Activated T-cell treated with anti-CD3 and anti-CD28 coated beads, Interleukin-2, amount 50 U/mL, for 1 hour (primary cell): ENCODE data around the gene TRNP1.

ENCODE experiments used
- DNase-seq: peaks from one replicate; pipeline ENCODE4 v3.0.0-alpha.2; 2020

The TRNP1 gene

DNA sequence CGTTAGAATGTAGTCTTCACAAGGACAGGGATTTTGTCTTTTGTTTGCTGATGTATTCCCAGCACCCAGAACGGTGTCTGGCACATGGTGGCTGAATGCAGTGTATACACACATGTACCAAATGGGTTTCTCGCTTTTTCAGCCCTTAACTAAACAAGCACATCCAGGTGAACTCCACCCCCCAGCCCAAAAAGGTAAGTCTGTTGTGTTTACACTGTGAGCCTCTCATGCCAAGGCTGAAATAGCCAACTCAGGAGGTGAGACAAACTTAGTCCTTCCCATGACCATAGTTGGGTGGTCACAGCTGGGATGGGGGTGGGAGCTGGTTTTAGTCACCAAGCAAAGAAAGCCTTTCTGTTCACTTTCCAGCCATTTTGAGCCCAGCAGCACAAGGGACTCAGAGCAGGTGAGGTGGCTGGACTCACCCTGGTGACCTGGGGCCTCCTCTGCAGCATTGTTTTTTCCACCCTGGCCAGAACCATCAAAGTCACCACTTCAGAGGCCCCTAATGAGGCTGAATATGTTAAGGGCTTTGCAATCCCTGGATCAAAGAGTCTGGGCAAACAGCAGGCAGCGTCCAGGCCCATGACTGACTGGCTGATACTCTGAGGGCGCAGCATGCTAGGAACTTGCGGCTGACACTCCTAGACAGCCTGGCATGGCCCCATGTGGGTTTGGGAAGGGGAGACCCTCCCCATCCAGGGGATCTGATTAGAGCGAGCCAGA, 10.4 kb downstream of the TRNP1 start:
- no peak for DNase-seq

DNA sequence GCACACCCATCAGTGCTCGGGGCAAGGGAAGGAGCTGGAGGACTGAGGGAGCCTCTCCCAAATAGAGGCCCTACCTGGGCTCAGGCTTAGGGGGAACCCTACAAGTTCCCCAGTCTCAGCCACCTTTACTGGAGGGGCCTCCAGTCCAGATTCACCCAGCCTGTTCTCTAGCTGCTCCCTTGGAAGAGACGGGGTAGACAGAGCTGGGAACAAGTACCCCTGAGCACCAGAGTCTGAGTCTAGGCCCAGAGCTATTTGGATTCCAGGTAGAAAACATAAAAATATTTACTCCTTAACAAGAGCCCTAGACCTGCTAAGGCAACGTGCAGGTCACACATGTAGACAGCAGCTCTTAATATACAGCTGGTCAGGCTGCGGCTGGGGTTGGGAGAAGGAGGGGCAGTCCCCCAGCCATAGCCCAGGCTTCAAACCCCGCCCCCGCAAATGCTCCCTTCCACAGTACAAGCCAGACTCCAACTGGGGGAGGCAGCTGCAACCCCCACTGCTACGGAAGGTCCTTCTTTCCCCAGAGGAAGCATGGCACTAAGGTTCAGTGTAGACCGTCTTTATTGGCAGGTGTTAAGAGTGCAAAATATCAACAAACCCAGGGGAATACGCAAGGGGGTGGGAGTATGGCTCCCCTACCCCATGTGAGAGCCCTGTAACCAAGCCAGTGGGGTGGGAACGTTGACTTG, 11.1 kb downstream of the TRNP1 start:
- no peak for DNase-seq

- DNase-seq, result no peak
These were observed 11.7 kb downstream of the TRNP1 start for GRCh38 chr1:27005166-27005530.

DNA sequence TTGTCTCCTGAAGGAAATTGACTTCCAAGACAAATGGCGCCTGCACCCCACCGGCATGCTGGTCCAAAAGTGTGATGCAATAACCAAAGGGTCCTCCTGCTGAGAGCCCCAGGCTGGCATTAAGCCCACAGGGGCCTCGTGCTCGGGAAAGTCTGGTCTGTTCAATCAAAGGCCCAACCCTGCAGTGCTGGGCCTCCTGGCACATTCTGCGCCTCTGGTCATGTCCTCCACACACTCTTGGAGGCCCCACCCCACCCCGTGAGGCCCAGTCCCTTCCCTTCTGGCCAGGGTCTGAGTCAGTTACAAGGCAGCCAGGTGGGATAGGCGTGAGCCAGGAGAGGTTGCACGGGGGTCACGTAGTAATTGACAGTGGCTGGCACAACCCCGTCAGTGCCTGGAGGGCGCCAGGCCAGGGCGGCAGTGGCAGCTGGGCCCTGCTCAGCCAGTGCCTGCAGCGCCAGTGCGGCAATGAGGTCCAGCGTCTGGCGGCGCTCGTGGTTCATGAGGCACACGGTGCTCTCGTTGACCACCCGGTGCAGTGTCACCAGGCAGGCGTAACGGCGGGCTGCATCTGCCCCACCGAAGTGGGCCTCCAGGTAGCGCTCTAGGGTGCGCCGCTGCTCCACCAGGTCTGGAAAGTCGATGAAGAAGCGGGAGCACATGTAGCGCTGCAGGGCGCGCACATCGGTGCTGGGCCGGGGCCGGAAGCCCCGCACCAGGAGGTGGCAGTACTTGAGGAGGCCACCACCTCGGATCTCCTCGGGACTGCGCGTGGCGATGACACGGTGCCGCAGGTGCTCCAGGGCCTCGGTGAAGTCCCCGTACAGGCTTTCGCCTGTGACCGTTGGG, 12.4 kb downstream of the TRNP1 start:
- no peak for DNase-seq

- DNase-seq, result no peak
These were observed 13.2 kb downstream of the TRNP1 start for GRCh38 chr1:27006683-27007082.

DNA sequence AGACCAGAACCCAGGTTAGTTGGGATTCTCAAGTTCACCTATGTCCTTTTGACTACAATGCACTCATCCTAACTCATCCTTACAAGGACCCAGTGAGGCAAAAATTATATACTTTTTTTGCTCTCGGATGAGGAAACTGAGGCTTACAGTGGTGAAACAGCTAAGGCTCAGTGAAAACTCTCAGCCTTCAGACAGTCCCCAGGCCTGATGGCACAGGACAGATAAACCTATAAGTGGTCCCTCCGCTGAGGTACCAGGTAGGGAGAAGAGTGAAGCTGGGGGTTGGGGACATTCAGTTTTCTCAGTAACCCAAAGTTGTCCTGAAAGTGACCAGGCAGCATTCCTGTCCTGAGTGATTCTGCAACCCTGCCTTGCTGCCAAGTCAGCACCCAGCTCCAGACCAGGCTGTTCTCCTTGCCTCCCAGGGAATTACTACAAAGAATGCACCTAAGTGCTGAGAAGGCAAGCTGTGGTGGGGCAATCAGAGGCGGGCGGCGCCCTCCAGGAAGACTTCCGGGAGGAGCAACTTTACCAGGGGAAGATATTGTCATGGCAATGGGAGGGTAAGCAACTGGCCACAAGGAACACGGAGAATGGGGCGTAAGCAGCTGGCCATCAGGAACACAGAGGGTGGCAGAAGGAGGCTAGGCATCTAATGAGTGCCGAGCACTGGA, 14.6 kb downstream of the TRNP1 start:
- no peak for DNase-seq

DNA sequence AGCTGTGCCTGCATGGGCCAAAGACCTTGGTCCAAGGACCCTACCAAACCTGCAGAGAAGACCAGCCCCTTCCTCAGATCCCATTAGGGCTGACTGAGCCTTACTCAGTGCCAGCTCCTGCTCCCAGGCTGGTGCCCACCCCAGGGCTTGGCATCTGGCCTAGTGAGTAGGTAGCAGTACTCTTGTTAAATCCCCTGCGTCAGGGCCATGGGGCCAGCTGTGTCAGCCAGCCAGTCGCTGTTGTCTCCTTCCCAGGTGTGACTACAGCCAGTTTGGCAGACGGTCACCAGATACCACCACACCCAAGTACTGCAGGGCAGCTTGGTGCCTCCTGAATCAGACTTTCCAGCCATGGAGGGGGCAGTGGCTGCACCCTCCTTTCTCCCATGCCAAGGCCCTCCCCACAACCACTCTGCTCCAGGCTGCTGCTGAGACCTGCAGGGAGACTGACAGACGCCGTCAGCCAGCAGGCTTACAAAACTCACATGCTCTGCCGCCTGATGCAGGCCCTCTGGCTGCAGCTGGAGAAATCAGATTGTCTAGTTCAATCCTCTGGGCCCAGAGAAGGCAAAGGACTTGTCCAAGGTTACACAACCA, 16.2 kb downstream of the TRNP1 start:
- DNase-seq, result no peak

- DNase-seq, result no peak
These were observed 16.9 kb downstream of the TRNP1 start for GRCh38 chr1:27010226-27010994.

GRCh38 chr1:27011058-27011764, 17.7 kb downstream of the TRNP1 start:
- no peak for DNase-seq

GRCh38 chr1:27011976-27012563, 18.6 kb downstream of the TRNP1 start:
- DNase-seq, result no peak

DNA sequence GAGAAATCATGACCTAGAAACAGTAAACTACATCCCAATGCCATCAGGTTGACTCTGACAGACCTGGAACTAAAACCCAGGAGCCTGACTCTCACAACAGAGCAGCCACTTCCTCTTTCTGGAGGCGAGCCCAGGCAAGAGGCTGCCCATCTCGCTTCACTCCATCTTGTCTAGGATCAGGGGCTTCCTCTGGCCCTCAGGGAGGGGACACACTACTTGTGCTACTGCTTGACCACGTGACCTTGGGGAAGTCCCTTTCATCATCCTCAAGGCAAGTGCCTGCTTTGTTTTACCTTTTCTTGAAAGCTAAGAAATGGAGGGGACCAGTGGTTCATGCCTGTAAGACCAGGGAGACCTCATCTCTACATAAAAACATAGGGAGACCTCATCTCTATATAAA, 21.8 kb downstream of the TRNP1 start:
- DNase-seq, result no peak

GRCh38 chr1:27016376-27016775, 22.9 kb downstream of the TRNP1 start:
- no peak for DNase-seq

GRCh38 chr1:27017207-27017606, 23.7 kb downstream of the TRNP1 start:
- DNase-seq, result no peak

DNA sequence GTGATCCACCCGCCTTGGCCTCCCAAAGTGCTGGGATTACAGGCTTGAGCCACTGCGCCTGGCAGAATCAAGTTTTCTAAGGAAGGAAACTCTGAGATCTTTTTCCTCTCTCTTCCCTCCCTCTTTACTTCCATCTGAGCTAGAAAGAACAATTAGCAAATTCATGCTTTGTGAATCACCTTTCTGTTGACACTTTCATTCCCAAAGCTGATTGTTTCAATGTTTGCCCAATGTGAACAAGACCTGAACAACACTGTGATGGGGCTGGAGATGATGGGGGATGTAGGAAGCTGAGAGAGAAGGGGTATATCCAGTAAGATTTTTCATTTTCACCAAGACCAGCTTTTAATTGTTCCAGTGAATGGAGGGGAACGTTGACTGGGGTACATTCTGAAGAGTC, 24.8 kb downstream of the TRNP1 start:
- no peak for DNase-seq

- no peak for DNase-seq
These were observed 28.0 kb downstream of the TRNP1 start for GRCh38 chr1:27021354-27022031.

DNA sequence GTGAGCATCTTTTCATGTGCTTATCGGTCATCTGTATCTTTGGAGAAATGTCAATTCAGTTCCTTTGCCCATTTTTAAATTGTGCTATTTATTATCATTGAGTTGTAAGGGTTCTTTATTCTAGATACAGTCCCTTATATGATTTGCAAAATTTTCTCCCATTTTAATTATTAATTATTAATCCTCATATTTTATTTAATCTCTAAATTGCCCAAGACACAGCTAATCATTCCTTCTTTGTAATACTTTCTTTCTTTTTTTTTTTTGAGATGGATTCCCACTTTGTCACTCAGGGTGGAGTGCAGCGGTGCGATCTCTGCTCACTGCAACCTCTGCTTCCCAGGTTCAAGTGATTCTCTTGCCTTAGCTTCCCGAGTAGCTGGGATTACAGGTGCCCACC, 32.2 kb downstream of the TRNP1 start:
- DNase-seq, result no peak

DNA sequence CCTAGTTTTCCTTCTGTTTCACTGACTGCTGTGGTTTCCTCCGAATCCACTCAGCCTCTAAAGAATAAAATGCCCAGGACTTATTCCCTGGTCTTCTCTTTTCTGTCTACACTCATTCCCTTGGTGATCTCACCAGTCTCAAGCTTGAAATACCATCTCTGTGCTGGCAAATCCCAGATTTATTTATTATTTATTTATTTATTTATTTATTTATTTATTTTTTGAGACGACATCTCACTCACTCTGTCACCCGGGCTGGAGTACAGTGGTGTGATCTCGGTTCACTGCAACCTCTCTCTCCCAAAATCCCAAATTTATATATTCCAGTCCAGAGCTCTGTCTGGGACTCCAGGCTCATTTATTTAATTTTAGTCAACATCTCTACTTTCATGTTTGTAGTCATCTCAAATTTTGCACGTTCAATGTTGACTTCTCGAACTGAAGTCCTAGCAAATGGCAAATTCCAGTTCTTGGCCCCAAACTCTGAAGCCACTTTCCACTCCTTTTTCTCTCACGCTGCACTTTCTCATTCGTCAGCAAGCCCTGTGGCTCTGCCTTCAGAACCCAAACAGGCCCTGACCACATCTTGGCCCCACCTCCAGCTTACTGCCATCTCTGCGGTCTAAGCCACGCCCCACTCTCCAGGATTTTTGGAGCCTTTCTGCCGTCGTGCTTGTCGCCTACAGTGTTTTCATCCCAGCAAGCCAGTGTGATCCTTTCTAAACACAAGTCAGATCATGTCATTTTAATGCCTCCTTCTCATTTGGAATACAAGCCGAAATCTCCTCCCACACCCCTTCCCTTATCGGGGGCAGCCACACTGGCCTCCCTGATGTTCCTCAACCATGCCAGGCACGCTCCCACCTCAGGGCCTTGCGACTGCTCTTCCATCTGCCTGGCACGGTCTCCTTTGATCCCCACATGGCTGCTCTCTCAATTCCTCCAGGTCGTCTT, 33.4 kb downstream of the TRNP1 start:
- no peak for DNase-seq

GRCh38 chr1:27027575-27028250, 34.2 kb downstream of the TRNP1 start:
- DNase-seq, result no peak

DNA sequence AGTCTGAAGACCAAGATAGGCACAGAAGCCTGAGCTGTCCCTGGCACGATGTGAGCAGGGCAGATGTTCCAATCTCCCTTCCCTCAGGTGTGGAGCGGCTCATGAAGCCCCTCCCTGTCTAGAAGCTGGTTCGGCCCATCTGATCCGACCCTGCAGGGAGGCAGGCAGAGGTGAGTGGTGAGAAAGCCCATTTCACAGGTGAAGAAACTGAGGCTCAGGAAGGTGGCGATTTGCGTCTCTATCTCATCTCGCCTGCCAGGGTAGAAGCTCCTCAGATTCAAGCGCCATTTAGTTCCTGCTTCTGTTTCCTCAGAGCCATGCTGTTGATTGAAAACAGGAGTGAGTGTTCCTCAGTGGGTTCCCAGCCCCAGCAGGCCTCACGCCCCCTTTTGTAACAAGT, 36.0 kb downstream of the TRNP1 start:
- no peak for DNase-seq
